GM13977 (cell line): ENCODE data around the gene SLC2A1.
"Not testable (repeated sequence)": the region's sequence is repeated elsewhere in the genome, so short reads cannot be mapped to it uniquely, and the experiment has no call there.

Experiments
- DNase-seq: peaks from one replicate; pipeline ENCODE4 v3.0.0; 2012; ENCODE audit warnings: low spot score
- CTCF ChIP-seq: IDR thresholded peaks from 2 replicates; pipeline ENCODE4 v1.5.1; 2012; ENCODE audit warnings: mild to moderate bottlenecking, control low read depth; ENCODE audit not compliant: insufficient read depth; ENCODE audit errors: extremely low read depth, missing control alignments
- in situ Hi-C: fragments of 300-500 bp; cut with MboI; formaldehyde crosslinking; loops from one replicate; pipeline ENCODE4 v1.12.0; 2022; ENCODE audit warnings: low sequenced_read_pairs, low pct_unique_long_range_greater_than_20kb, mixed read lengths, inconsistent platforms; ENCODE audit not compliant: unreplicated experiment

Gene SLC2A1

DNA sequence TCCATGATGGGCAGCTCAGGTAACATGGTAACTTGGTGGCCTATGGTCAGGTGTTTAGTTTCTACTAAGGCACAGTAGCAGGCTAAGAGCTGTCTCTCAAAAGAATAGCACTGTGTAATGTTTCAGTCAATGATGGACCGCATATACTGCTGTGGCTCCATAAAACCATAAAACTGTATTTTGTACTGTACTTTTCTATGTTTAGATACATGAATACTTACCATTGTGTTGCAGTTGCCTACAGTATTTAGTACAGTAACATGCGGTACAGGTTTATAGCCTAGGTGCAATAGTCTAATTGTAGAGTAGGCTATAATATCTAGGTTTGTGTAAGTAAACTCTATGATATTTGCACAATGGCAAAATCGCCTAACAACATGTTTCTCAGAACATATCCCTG is 50.6 kb downstream of the SLC2A1 start:
- in situ Hi-C loops = no loop called here
- DNase-seq = no peak
- no peak for TF ChIP-seq CTCF

DNA sequence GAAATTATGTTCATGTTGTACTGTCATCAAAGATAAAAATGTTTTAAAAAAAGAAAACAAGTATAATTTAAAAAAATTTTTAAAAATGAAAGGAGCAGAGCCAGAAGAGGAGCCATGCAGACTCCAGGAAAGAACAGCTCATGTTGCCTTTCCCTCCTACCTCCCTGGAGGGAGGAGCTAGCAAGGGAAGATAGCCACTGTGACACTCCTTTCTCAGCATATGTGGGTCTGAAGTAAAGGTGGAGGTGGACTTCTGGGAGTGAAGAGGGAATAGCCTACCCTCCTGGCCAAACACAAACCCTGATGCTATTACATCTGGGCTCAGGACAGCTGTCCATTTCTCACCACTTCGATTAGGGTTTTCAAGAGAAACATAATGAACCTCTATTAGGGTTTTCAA is 54.2 kb downstream of the SLC2A1 start:
- no peak for DNase-seq
- no peak for TF ChIP-seq CTCF
- in situ Hi-C loops = no loop called here

- in situ Hi-C loops, DNase-seq: not testable (repeated sequence)
These were observed 58.7 kb downstream of the SLC2A1 start for GRCh38 chr1:42899960-42900359.

DNA sequence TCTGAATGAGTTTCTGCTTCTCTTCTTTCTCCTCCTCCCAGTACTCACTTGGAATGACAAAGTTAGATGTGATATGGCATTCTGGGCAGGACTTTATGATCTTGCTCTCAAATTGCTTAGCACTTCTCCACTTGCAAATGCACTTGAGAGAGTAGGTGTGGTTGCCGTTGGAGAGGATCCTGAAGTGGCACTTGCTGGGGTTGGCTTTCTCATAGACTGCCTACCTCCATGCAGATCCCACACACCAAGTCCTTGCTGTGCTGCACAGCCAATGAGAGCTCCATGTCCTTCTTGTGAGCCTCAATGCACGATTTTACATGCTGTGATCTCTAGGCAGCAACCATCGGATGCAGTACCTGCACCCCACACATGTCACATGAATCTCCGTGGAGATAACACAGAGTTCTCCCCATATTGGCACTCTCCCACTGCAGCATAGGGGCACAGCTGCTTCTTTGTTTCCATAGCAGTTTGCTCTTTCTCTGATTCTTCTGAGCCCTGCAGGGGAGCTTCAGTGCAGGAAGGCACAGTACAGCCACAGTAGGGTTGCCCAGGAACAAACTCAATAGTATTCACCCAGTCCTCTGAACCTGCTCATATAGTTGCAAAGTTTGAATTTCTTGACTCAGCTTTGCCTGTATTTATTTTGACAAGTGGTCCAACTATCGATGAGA is 67.1 kb downstream of the SLC2A1 start:
- TF ChIP-seq CTCF = no peak
- DNase-seq = no peak
- in situ Hi-C loops = no loop called here

DNA sequence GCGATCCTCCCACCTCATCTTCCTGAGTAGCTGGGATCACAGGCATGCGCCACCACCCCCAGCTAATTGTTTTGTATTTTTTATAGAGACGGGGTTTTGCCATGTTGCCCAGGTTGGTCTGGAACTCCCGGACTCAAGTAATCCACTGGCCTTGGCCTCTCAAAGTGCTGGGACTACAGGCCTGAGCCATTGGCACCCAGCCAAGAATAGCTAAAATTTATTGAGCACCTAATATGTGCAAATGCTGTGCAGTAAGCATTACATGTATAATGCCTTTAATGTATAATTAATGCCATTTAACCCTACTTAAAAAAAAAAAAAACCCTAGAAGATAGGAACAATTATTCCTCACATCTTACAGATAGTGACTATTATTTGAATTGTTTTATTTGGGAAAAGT is 69.4 kb downstream of the SLC2A1 start:
- no peak for TF ChIP-seq CTCF
- no peak for DNase-seq
- in situ Hi-C loops = no loop called here

DNA sequence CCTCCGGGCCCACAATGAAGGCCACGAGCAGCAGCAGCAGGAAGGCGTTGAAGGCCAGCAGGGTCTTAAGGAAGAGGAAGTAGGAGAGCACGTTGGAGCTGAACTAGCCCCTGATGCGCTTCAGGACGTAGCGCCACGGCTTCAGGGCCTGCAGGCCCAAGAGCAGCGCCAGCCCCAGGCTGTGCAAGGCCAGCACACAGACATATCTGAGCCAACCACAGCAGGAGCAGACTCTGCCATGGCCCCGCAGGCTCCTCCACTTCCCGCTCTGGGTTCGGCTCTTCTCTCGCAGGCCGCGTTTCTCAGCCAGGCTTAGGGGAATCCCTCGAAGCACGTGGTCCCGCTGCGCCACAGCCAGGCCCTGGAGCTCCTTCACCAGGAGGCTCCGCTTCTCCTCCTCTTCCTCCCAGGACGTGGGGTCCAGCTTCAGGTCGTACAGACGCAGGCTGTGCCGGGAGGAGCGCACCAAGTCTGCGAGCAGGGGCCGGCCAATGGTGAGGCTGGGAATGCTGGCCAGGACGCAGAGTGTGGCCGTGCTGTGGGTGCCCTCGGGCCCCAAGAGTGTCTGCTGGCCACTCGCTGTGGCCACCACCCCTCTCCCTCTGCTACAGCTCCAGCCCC is 70.5 kb downstream of the SLC2A1 start:
- no peak for DNase-seq
- TF ChIP-seq CTCF = no peak
- in situ Hi-C loops = no loop called here

DNA sequence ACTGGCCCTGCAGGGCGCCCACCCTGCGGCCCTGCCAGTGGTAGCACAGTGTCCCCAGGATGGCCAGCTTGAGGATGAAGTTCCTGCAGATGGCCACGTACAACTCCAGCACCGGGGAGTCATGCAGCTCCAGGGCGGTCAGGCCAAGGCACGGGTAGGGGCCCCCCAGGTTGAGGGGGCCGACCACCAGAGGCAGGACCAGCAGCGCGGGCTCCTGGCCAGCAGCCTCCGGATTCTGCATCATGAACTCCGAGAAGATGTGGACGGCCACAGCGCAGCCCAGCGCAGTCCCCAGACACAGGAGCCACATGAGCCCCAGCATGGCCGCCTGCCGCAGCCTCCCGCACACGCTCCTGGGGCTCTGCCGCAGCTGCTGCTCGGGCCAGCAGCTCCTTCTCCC is 71.3 kb downstream of the SLC2A1 start:
- DNase-seq = no peak
- in situ Hi-C loops = no loop called here
- no peak for TF ChIP-seq CTCF
